Gastrocnemius medialis (tissue), 4 donors: ENCODE data around the gene ADCY7. TPM values are rescaled to one million over a fixed set of nuclear protein-coding genes. Genes with fewer than 3 reads are reported as not detected.

Experiments used
- ATAC-seq, 2 donors: fragments of 150-250 bp; one replicate each; pipeline ENCODE4 v1.9.1; 2016
- DNase-seq, 2 donors: peaks; one replicate each; pipeline ENCODE4 v3.0.0-alpha.2; 2019
- H3K27ac ChIP-seq, 4 donors: fragments of 200-600 bp; sonication (generic); 1 replicate in 1 of 4; 2 replicates in 3 of 4; pipeline ENCODE4 v1.5.1; 2016 to 2018; ENCODE audit warnings: mild to moderate bottlenecking in 2 of 4, moderate library complexity in 1 of 4
- H3K27me3 ChIP-seq, 3 donors: fragments of 200-600 bp; sonication (generic) in 2 of 3; 1 replicate in 1 of 3; 2 replicates in 2 of 3; pipeline versions ENCODE4 v1.5.1 to v1.6.0; 2016 to 2019; ENCODE audit warnings: mild to moderate bottlenecking in 1 of 3, moderate library complexity in 1 of 3
- H3K36me3 ChIP-seq, 2 donors: fragments of 200-600 bp; sonication (generic) in 1 of 2; one replicate each; pipeline ENCODE4 v1.5.1; 2017 to 2018
- H3K4me1 ChIP-seq, 2 donors: fragments of 200-600 bp; sonication (generic) in 1 of 2; one replicate each; pipeline ENCODE4 v1.5.1; 2016 to 2017; ENCODE audit warnings: mild to moderate bottlenecking in 2 of 2
- H3K4me3 ChIP-seq, 4 donors: fragments of 200-600 bp; sonication (generic) in 3 of 4; 1 replicate in 1 of 4; 2 replicates in 3 of 4; pipeline ENCODE4 v1.5.1; 2016 to 2019; ENCODE audit warnings: mild to moderate bottlenecking in 2 of 4
- H3K9me3 ChIP-seq, 3 donors: fragments of 200-600 bp; sonication (generic) in 2 of 3; 1 replicate in 1 of 3; 2 replicates in 2 of 3; pipeline ENCODE4 v1.5.1; 2016 to 2019
- POLR2A ChIP-seq, 2 donors: fragments of 450-650 bp; IDR thresholded peaks; one replicate each; pipeline ENCODE4 v1.6.1; 2017; ENCODE audit warnings: antibody characterized with exemption in 2 of 2, mild to moderate bottlenecking in 2 of 2, moderate library complexity in 2 of 2
- in situ Hi-C, 4 donors: fragments of 200-750 bp; cut with MboI; loops; one replicate each; pipeline versions ENCODE4 v1.15.0 to v1.8.0; 2017; ENCODE audit warnings: low sequenced_read_pairs in 4 of 4
- intact Hi-C: fragments of 100-400 bp; cut with DNase I; formaldehyde crosslinking; loops from one replicate; pipeline ENCODE4 v1.15.1; 2023; ENCODE audit warnings: low total_unique reads
- total RNA-seq, 4 donors: library from RNA; depleted of rRNA; stranded (reverse); fragments of >200 nt; gene quantifications; one replicate each; pipeline versions ENCODE4 v1.1.0 to v1.2.3, GENCODE V29; 2016
- TF ChIP-seq, protein P1 (sequence below), 5 experiments: fragments of 450-650 bp in 3 of 5; fragments of 200-600 bp in 2 of 5; sonication (generic) in 2 of 5; IDR thresholded peaks in 4 of 5; conservative IDR thresholded peaks in 1 of 5; 1 replicate in 4 of 5; 2 replicates in 1 of 5; pipeline ENCODE4 v1.5.1; 2016 to 2019; ENCODE audit warnings: antibody characterized with exemption in 5 of 5, mild to moderate bottlenecking in 3 of 5, moderate library complexity in 3 of 5

ADCY7 gene
- total RNA-seq, 4 donors from 2014 or later = 0.90 to 7.3 (median 2.6) TPM

DNA sequence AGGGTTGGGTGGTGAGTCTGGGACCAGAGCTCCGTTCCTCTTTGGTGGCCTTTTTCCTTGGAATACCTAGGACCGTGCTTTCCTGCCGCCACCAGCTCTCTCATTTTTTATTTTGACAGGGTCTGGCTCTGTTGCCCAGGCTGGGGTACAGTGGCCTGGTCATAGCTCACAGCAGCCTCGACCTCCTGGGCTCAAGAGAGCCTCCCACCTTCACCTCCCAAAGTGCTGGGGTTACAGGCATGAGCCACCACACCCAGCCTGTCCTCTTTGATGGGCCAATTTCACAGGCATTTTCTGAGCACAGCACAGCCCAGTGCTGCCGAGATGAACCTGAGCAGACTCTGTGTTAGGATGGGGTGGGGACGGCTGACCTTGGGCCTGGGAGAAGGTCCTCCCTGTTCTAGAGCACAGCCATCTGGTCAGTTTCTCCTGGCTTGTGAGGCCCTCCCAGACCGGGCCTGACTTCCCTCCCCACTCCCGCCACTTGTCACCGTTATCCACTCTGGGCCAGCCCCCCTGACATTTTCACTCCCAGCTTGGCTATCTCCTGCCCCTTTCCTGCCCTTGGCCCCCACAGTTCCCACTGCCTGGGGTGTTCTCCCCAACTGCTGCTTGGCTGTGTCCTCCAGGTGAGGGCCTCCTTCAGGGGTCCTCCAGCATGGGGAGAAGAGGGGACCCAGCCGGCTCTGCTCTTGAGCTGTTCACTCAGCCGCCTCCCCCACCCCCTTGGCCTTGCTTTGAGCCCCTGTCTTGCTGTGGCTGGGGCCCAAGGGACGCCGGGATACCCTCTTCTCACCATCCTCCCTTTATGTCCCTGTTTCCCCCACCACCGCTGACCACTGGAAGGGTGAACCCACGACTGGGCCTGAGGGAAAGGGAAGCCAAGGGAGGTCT is 5.0 kb downstream of the ADCY7 start:
- H3K27ac ChIP-seq = no peak overlapping the region
- no peaks in the 10 kb centered on the region for H3K4me1 ChIP-seq
- in situ Hi-C loops (no loop called here), intact Hi-C loops (no loop called here)
- no peaks in the 10 kb centered on the region for H3K27me3 ChIP-seq
- H3K4me3 ChIP-seq = no peak overlapping the region
- DNase-seq (peak in 1 of 2 donors; percentile 6), ATAC-seq (no peak)
- no peak for TF ChIP-seq POLR2A (IDR thresholded peaks at IDR 0.05)
- H3K36me3 ChIP-seq = no peaks in the 10 kb centered on the region
- H3K9me3 ChIP-seq = no peaks in the 10 kb centered on the region

DNA sequence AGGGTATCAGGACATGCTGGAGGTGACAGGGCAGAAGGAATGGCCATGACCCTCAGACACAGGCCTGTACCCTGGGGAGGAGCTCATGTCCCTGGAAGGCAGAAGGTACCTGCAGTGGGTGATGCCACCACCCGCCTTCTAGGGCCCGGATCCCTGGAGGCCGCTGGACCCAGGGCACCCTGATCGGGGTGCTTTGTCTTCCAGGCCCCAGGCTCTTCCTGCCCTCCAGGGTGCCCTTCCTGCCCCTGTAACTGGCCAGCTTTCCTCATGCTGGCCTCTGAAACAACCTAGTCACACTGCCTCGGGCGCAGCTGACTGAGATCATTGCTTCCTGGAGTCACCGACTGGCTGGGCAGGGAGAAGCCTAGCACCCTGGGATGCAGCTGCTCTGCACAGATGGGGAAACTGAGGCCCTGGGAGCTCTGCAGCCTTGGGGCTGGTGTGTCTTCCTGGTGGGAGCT is 5.8 kb downstream of the ADCY7 start:
- intact Hi-C loops (no loop called here), in situ Hi-C loops (no loop called here)
- no peaks in the 10 kb centered on the region for H3K27me3 ChIP-seq
- TF ChIP-seq, protein P1, sequence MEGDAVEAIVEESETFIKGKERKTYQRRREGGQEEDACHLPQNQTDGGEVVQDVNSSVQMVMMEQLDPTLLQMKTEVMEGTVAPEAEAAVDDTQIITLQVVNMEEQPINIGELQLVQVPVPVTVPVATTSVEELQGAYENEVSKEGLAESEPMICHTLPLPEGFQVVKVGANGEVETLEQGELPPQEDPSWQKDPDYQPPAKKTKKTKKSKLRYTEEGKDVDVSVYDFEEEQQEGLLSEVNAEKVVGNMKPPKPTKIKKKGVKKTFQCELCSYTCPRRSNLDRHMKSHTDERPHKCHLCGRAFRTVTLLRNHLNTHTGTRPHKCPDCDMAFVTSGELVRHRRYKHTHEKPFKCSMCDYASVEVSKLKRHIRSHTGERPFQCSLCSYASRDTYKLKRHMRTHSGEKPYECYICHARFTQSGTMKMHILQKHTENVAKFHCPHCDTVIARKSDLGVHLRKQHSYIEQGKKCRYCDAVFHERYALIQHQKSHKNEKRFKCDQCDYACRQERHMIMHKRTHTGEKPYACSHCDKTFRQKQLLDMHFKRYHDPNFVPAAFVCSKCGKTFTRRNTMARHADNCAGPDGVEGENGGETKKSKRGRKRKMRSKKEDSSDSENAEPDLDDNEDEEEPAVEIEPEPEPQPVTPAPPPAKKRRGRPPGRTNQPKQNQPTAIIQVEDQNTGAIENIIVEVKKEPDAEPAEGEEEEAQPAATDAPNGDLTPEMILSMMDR (IDR thresholded peaks at IDR 0.05 in 4 of 5, conservative IDR thresholded peaks at IDR 0.05 in 1 of 5) = no peak
- no peak for TF ChIP-seq POLR2A (IDR thresholded peaks at IDR 0.05)
- no peak overlapping the region for H3K4me3 ChIP-seq
- no peaks in the 10 kb centered on the region for H3K9me3 ChIP-seq
- H3K4me1 ChIP-seq = no peaks in the 10 kb centered on the region
- no peaks in the 10 kb centered on the region for H3K36me3 ChIP-seq
- ATAC-seq (no peak), DNase-seq (peak in 1 of 2 donors; percentile 8)
- H3K27ac ChIP-seq = no peak overlapping the region

DNA sequence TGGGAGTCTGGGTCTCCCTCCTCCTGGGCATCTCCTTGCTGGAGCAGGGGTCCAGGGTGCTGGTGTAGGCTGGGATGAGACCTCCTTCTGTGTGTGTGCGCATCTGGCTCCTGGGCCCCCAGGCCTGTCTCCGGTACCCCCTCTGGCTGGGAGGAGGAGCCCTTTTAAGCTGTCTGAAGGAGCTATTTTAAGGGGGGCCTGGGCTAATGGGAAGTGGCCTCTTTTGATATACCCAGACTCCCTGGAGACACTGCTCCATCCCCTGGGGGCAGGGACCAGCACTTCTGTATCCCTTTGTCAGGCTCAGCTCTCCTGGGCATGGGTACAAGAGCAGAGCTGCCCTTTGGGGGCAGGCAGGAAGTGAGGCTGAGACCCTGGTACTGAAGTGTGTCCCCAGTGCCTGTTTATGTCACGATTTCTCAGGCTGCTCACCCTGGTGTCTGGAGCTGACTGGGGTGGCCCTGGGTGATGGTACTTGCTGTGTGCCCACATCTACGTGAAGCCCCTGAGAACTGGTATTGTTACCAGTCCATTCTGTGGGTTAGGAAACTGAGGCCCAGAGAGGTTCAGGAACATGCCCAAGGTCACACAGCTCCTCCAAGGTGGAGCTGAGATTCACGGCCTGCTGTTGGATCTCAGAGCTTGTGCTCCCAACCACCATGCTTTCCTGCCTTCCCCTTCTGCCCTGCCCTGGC is 6.5 kb downstream of the ADCY7 start:
- Histone ChIP-seq H3K27me3 (no peaks in the 10 kb centered on the region), H3K9me3 (no peaks in the 10 kb centered on the region), H3K36me3 (no peaks in the 10 kb centered on the region), H3K4me3 (no peak overlapping the region), H3K27ac (no peak overlapping the region), H3K4me1 (no peaks in the 10 kb centered on the region)
- TF ChIP-seq POLR2A (IDR thresholded peaks at IDR 0.05) = no peak
- TF ChIP-seq, protein P1 (IDR thresholded peaks at IDR 0.05 in 4 of 5, conservative IDR thresholded peaks at IDR 0.05 in 1 of 5) = no peak
- DNase-seq (peak in 1 of 2 donors; percentile 6), ATAC-seq (no peak)
- intact Hi-C loops = no loop called here
- in situ Hi-C loops = no loop called here

DNA sequence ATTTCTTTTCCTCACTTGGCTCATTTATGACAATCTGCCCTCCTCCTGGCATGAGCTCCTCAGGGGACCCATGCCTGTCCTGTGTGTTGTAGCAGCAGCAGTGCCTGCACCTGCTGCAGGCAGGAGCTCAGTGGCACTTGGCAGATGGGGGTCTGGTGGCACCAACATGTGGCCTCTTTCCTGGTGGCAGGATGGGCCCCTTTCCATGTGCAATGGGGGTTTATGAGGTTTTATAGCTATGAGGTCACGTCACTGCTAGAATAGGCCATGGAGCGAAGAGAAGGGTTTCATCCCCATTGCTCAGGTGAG is 7.0 kb downstream of the ADCY7 start:
- Histone ChIP-seq H3K27ac (no peak overlapping the region), H3K36me3 (no peaks in the 10 kb centered on the region), H3K9me3 (no peaks in the 10 kb centered on the region), H3K4me3 (no peak overlapping the region), H3K4me1 (no peaks in the 10 kb centered on the region), H3K27me3 (no peaks in the 10 kb centered on the region)
- in situ Hi-C loops = no loop called here
- peak in 1 of 2 donors; percentile 5 for DNase-seq
- TF ChIP-seq, protein P1 (IDR thresholded peaks at IDR 0.05 in 4 of 5, conservative IDR thresholded peaks at IDR 0.05 in 1 of 5) = no peak
- no peak for TF ChIP-seq POLR2A (IDR thresholded peaks at IDR 0.05)
- ATAC-seq = no peak
- intact Hi-C loops = no loop called here

DNA sequence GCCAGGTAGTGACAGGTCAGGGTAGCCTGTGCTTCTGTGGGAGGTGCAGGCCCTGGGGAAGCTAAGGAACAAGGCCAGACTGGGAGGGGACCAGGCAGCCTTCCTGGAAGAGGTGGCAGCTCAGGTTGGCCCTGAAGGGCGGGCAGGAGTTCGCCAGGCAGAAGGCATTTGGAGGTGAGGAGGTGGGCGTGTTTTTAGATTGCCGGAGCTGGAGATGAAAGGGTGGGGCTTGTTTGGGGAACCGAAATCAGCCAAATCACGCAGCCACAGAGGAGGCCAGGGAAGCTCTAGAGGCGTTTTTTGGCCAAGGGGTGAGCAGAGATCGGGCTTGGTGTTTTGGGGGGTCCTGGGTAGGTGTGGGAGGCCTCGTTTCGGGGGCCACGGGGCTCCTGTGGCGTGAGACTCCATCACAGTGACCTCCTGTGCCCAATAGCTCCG is 7.6 kb downstream of the ADCY7 start:
- Histone ChIP-seq H3K4me3 (peak overlapping the region in 1 of 4 donors; percentile 37), H3K36me3 (no peaks in the 10 kb centered on the region), H3K27me3 (no peaks in the 10 kb centered on the region), H3K4me1 (no peaks in the 10 kb centered on the region), H3K9me3 (no peaks in the 10 kb centered on the region), H3K27ac (peak overlapping the region in 1 of 4 donors; percentile 36)
- in situ Hi-C loops (no loop called here), intact Hi-C loops (no loop called here)
- no peak for ATAC-seq
- peak in 1 of 2 donors; percentile 14 for DNase-seq
- no peak for TF ChIP-seq POLR2A (IDR thresholded peaks at IDR 0.05)
- TF ChIP-seq, protein P1 (IDR thresholded peaks at IDR 0.05 in 4 of 5, conservative IDR thresholded peaks at IDR 0.05 in 1 of 5) = no peak
